GM10266 (cell line): ENCODE measurements around the gene UQCRFS1.
A peak's percentile ranks its signal among the peaks of the same experiment; 100 is the strongest.

Source experiments
- DNase-seq: peaks from one replicate; pipeline ENCODE4 v3.0.0; 2012; ENCODE audit errors: extremely low spot score
- CTCF ChIP-seq: IDR thresholded peaks from 2 replicates; pipeline ENCODE4 v1.5.1; 2012; ENCODE audit warnings: mild to moderate bottlenecking, low read depth; ENCODE audit not compliant: control insufficient read depth, insufficient read depth; ENCODE audit errors: missing control alignments

UQCRFS1 gene

GRCh38 chr19:29212648-29213573 is at the start of gene UQCRFS1:
TSS of gene UQCRFS1 (minus strand) at chr19:29213151. CDS start at chr19:29213118, 33 bp downstream.
- DNase-seq, result peak; percentile 93
- no peak for TF ChIP-seq CTCF

- DNase-seq, result no peak
- no peak for TF ChIP-seq CTCF
These were observed 49.1 kb upstream of the UQCRFS1 start for GRCh38 chr19:29262085-29262484.

GRCh38 chr19:29260477-29261317 is 47.7 kb upstream of the UQCRFS1 start:
- no peak for DNase-seq
- TF ChIP-seq CTCF, result peak; percentile 47

- TF ChIP-seq CTCF, result no peak
- no peak for DNase-seq
These were observed 46.9 kb upstream of the UQCRFS1 start for GRCh38 chr19:29259867-29260281.

- DNase-seq, result no peak
- peak; percentile 2 for TF ChIP-seq CTCF
These were observed 46.2 kb upstream of the UQCRFS1 start for GRCh38 chr19:29259153-29259552.

GRCh38 chr19:29256516-29256915 is 43.6 kb upstream of the UQCRFS1 start:
- no peak for TF ChIP-seq CTCF
- DNase-seq, result no peak
